Neural crest cell (in vitro differentiated cells): ENCODE results near the gene KPNA2. TPM values are rescaled to one million over a fixed set of nuclear protein-coding genes. Genes with fewer than 3 reads are reported as not detected.
A peak's percentile ranks its signal among the peaks of the same experiment; 100 is the strongest.
"Not testable (repeated sequence)": the region's sequence is repeated elsewhere in the genome, so short reads cannot be mapped to it uniquely, and the experiment has no call there.

Experiments used
- DNase-seq: peaks from one replicate; pipeline ENCODE4 v3.0.0; 2021; ENCODE audit warnings: low read depth, mixed read lengths, low spot score
- H3K27ac Mint-ChIP-seq: one replicate; pipeline ENCODE4 v1.8.0; 2021; ENCODE audit warnings: mild to moderate bottlenecking, mixed read lengths; ENCODE audit not compliant: unreplicated experiment
- H3K27me3 Mint-ChIP-seq: 2 replicates; pipeline ENCODE4 v1.8.0; 2021; ENCODE audit warnings: low read depth, mild to moderate bottlenecking, mixed read lengths
- H3K36me3 Mint-ChIP-seq: 2 replicates; pipeline ENCODE4 v1.8.0; 2021; ENCODE audit warnings: low read depth, mild to moderate bottlenecking, mixed read lengths
- H3K4me1 Mint-ChIP-seq: 2 replicates; pipeline ENCODE4 v1.8.0; 2021; ENCODE audit warnings: mixed read lengths
- H3K4me3 Mint-ChIP-seq: one replicate; pipeline ENCODE4 v1.8.0; 2021; ENCODE audit warnings: mild to moderate bottlenecking, mixed read lengths
- H3K9me3 Mint-ChIP-seq: 2 replicates; pipeline ENCODE4 v1.8.0; 2021; ENCODE audit warnings: mixed read lengths
- CTCF ChIP-seq: fragments of 200-600 bp; sonication (generic); conservative IDR thresholded peaks from 2 replicates; pipeline ENCODE4 v1.5.0; 2021; ENCODE audit warnings: antibody characterized with exemption, mild to moderate bottlenecking
- total RNA-seq: library from RNA; stranded (reverse); gene quantifications from 2 replicates; pipeline ENCODE4 v1.2.1, GENCODE V29; 2021

The KPNA2 gene
- total RNA-seq, 1 donor from 2014 or later, result 376 TPM

- Mint-ChIP-seq H3K36me3 (peaks cover 4% of the 10 kb centered on the region), H3K9me3 (peaks cover 4% of the 10 kb centered on the region), H3K27me3 (peaks cover 12% of the 10 kb centered on the region), H3K4me3 (peak overlapping the region; percentile 25), H3K4me1 (peaks cover 16% of the 10 kb centered on the region), H3K27ac (no peak overlapping the region)
- no peak for DNase-seq
- no peak for TF ChIP-seq CTCF
Observed at GRCh38 chr17:68021963-68022362, 13.6 kb upstream of the KPNA2 start.

GRCh38 chr17:68022547-68022946 lies 13.0 kb upstream of the KPNA2 start:
- Mint-ChIP-seq H3K4me1 (peaks cover 16% of the 10 kb centered on the region), H3K27me3 (peaks cover 12% of the 10 kb centered on the region)
- not testable (repeated sequence) for H3K9me3 Mint-ChIP-seq, H3K27ac Mint-ChIP-seq, H3K36me3 Mint-ChIP-seq, H3K4me3 Mint-ChIP-seq, DNase-seq

GRCh38 chr17:68029512-68030215 lies 5.9 kb upstream of the KPNA2 start:
- TF ChIP-seq CTCF, result no peak
- no peaks in the 10 kb centered on the region for H3K27me3 Mint-ChIP-seq
- DNase-seq, result no peak
- no peak overlapping the region for H3K4me3 Mint-ChIP-seq
- no peak overlapping the region for H3K27ac Mint-ChIP-seq
- no peaks in the 10 kb centered on the region for H3K9me3 Mint-ChIP-seq
- H3K36me3 Mint-ChIP-seq, result no peaks in the 10 kb centered on the region
- peaks cover 14% of the 10 kb centered on the region for H3K4me1 Mint-ChIP-seq

GRCh38 chr17:68033636-68034451 lies 1.7 kb upstream of the KPNA2 start:
- peaks cover 46% of the 10 kb centered on the region for H3K4me1 Mint-ChIP-seq
- no peak for TF ChIP-seq CTCF
- no peaks in the 10 kb centered on the region for H3K9me3 Mint-ChIP-seq
- H3K36me3 Mint-ChIP-seq, result peaks cover 14% of the 10 kb centered on the region
- H3K4me3 Mint-ChIP-seq, result peak overlapping the region; percentile 99
- H3K27me3 Mint-ChIP-seq, result peaks cover 4% of the 10 kb centered on the region
- peak; percentile 35 for DNase-seq
- peak overlapping the region; percentile 96 for H3K27ac Mint-ChIP-seq

GRCh38 chr17:68034452-68034776 lies 1.1 kb upstream of the KPNA2 start:
- H3K27me3 Mint-ChIP-seq, result peaks cover 4% of the 10 kb centered on the region
- H3K27ac Mint-ChIP-seq, result no peak overlapping the region
- no peak for DNase-seq
- peaks cover 46% of the 10 kb centered on the region for H3K4me1 Mint-ChIP-seq
- H3K4me3 Mint-ChIP-seq, result peak overlapping the region; percentile 99
- peaks cover 14% of the 10 kb centered on the region for H3K36me3 Mint-ChIP-seq
- no peaks in the 10 kb centered on the region for H3K9me3 Mint-ChIP-seq
- TF ChIP-seq CTCF, result no peak

GRCh38 chr17:68035131-68035522 lies 408 bp upstream of the KPNA2 start:
- Mint-ChIP-seq H3K27ac (no peak overlapping the region), H3K4me1 (peaks cover 46% of the 10 kb centered on the region), H3K4me3 (peak overlapping the region; percentile 99), H3K36me3 (peaks cover 14% of the 10 kb centered on the region), H3K9me3 (no peaks in the 10 kb centered on the region), H3K27me3 (peaks cover 4% of the 10 kb centered on the region)
- peak; percentile 83 for DNase-seq
- TF ChIP-seq CTCF, result no peak
